HG02938 (cell line): ENCODE results near the gene ZNF766.
A peak's percentile ranks its signal among the peaks of the same experiment; 100 is the strongest.
"Not testable (repeated sequence)": the region's sequence is repeated elsewhere in the genome, so short reads cannot be mapped to it uniquely, and the experiment has no call there.

Experiments
- ATAC-seq: cut with Tn5 transposase; IDR thresholded peaks from one replicate; pipeline ENCODE4 v1.9.1; 2021; ENCODE audit warnings: mild to moderate bottlenecking, moderate library complexity; ENCODE audit not compliant: unreplicated experiment

ZNF766 gene

GRCh38 chr19:52274191-52274590, 4.8 kb downstream of the ZNF766 start:
- ATAC-seq = no peak

DNA sequence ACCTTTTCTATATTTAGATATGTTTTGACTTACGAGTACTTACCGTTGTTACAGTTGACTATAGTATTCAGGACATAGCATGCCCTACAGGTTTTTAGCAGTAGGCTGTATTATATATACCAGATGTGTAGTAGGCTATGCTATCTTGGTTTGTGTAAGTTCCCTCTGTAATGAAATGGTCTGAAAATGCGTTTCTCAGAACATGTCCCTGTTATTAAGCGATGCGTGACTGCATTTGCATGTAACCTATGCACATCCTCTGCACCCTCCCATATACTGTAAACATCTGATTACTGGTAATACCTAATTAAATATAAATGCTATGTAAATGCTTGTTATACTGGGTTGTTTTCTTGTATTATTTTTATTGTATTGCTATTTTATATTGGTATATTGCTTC, 6.6 kb downstream of the ZNF766 start:
- no peak for ATAC-seq

- ATAC-seq = no peak
Observed at GRCh38 chr19:52277471-52277870, 8.1 kb downstream of the ZNF766 start.

GRCh38 chr19:52286256-52286655, 16.9 kb downstream of the ZNF766 start:
- ATAC-seq = no peak

DNA sequence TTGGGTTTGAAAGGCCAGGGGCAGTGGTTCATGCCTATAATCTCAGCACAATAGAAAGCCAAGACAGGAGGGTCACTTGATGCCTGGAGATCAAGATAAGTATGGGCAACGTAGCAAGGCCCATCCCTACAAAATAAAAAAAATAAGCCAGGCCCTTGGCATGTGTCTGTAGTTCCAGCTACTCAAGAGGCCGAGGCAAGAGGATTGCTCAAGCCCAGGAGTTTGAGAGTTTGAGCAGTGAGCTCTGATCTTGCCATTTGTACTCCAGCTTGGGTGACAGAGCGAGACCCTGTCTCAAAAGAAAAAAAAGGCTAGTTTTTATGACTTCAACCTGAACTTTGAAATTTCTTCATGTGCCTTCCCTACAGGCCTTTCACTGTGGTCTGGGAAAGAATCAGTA, 22.4 kb downstream of the ZNF766 start:
- ATAC-seq = no peak

- ATAC-seq = not testable (repeated sequence)
Observed at GRCh38 chr19:52292946-52293345, 23.6 kb downstream of the ZNF766 start.

DNA sequence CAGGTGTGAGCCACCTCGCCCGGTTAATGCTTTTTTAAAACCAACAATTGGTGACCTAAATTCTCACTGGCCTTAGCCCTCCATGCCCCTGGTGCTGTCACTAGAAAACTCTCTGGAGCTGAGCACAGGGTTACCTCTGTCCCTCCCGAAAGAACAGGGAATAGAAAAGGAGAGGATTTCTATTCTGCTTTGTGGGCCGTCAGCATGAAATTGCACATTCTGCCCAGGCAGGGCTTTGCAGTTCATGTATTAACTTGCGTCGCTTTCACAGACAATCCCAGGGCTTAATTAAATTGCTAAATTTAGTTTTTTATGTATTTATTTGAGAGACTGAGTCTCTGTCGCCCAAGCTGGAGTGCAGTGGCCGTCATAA, 27.0 kb downstream of the ZNF766 start:
- no peak for ATAC-seq

DNA sequence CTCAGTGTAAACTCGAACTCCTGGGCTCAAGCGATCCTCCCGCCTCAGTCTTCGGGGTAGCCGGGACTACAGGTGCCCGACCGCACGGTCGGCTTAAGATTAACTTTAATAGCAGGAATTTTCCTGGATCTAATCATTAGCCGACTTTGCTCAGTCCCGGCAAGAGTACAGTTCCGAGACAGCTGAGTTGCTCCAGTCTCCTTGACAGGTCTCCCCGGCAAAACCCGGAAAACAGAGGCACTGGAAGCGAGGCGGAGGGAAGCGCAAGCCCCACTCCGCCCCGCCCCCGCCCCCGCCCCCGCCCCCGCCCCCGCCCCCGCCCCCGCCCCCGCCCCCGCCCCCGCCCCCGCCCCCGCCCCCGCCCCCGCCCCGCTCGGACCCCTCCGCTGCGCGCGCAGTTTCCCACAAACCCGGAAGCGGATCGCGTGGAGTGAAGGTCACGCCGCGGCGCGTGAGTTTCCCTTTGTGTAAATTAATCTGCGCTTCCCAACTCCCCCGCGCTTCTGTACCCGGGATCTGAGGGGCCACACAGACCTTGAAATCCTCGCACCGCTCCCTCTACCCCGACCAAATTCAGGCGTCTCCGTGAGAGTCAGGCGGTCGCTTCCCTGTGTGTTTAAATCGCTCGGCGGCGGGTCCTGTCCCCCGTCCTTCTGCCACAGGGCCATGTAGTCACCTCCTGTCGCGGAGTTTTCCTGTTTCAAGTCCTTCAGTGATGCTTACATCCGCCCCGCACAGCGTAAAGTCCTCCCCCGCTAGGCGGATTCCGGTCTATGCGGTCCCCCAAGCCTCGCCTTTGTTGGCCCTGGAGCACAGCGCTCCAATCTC, 27.6 kb downstream of the ZNF766 start, which contains the start of gene ZNF480:
TSS of gene ZNF480 (plus strand) at position 397 of the 828 bp plus-strand sequence. CDS start 3,244 bp downstream, outside the sequence.
- ATAC-seq = peak; percentile 73

DNA sequence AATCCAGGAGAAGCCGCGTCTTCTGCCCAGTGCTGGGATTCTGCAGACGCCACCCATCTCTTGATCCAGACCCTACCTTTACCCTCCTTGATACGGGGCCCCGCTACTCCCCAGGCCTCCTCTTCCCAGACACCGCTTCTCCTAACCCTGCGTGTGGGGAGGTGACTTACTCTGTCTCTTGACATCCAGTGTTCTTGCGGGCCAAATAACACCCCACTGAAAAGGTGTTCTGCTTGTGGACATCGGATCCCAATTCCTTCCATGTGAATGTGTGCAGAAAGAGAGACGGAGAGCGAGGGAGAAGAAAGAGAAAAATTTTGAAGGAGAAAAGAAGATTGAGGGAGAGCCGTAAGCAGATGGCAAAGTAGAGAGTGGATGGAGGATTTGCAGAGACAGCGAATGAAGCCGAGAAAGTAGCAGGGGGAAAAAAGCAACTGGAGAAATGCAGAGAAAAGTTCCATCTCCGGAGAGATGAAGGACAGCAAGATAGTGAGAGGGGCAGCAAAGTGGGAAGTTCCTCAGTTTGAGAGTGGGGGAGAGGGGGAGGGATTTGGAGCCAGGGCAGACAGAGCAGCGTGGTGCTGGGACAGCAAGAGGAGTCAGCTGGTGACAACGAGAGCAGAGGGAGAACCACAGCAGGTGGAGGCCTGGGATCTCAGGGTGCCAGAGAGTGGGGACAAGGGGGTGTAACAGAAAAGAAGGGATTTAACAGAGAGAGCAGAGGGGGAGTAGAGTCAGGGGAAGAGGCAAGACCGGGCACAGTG, 28.4 kb downstream of the ZNF766 start:
- ATAC-seq = no peak

- ATAC-seq = no peak
Observed at GRCh38 chr19:52307275-52307674, 37.9 kb downstream of the ZNF766 start.

DNA sequence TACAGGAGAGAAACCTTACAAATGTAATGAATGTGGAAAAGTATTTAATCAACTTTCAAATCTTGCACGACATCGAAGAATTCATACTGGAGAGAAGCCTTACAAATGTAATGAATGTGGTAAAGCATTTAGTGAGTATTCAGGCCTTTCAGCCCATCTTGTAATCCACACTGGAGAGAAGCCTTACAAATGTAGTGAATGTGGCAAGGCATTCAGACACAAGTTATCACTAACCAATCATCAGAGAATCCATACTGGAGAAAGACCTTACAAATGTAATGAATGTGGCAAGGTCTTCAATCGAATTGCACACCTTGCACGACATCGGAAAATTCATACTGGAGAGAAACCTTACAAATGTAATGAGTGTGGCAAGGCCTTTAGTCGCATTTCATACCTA, 53.0 kb downstream of the ZNF766 start:
- no peak for ATAC-seq

DNA sequence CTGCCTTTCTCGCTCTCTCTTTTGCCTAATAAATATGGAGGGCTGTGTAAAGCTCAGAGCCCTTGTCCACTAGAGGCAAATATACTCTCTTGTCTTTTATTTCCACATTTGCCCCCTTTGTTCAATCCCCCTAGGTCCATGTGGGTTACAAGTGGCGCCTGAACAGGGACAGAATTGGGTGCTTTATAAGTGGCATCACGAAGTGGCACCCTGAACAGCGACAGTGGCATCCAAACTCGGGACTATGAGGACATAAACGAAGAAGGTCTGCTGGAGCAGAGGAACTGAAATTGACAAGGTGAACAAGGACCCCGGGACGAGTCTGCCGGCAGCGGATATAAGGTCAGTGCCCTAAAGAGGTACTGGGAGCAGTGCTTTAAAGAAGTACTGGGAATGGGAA, 62.4 kb downstream of the ZNF766 start:
- ATAC-seq = no peak

DNA sequence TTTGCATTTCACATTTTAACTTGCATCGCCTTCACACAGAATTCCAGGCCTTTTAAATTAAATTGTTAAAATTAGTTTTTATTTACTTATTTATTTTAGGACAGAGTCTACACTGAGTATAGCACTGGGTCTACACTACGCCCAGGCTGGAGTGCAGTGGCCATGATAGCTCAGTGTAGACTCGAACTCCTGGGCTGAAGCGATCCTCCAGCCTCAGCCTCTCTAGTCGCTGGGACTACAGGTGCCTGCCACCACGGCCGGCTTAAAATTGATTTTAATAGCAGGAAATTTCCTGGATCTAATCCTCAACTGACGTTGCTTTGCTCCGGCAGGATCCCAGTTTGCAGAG, 66.4 kb downstream of the ZNF766 start:
- peak; percentile 13 for ATAC-seq

DNA sequence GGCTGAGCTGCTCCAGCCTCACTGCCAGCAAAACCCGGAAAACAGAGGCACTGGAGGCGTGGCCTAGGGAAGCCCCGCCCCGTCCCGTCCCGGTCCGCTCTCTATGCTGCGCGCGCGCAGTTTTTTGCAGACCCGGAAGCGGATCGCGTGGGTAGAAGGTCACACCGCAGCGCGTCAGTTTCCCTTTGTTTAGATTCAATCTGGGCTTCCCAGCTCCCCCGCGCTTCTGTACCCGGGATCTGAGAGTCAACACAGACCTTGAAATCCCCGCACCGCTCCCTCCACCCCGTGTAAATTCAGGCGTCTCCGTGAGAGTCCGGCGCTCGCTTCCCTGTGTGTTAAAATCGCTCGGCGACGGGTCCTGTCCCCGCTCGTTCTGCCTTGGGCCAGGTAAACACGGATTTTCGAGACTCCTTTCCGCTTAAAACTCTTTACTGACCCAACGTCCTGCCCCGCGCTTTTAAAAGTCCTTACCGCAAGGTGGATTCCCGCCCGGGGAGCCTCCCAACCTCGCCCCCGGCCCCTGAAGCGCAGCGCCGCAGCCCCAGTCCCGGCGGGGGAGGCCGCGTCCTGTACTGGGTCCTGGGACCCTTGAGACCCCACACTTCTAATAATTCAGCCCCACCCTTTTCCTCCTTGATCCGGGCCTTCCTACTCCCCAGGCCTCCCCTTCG, 66.9 kb downstream of the ZNF766 start, which contains the start of gene ZNF610:
TSS of gene ZNF610 (plus strand) at position 127 of the 674 bp plus-strand sequence. CDS start 12,930 bp downstream, outside the sequence.
- ATAC-seq = peak; percentile 72

DNA sequence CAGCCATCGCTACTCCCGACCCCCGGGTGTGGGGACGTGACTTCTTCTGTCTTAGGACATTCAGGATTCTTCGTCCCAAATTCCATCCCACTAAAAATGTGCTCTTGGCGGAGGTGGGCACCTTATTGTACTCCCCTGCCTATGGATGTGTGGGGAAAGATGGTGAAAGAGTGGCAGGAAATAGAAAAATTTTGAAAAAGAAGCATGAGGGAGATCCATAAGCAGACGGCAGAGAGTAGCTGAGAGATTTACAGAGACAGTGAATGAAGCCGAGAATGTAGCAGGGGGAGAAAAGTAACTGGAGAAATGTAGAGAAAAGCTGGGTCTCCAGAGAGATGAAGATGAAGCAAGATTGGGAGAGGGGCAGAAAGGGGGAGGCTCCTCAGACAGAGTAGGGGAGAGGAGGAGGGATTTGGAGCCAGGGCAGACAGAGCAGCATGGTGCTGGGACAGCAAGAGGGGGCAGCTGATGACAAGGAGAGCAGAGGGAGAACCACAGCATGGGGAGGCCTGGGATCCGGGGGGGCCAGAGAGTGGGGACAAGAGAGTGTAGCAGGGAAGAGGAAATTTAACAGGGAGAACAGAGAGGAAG, 67.5 kb downstream of the ZNF766 start:
- no peak for ATAC-seq

- not testable (repeated sequence) for ATAC-seq
Observed at GRCh38 chr19:52339022-52339421, 69.6 kb downstream of the ZNF766 start.

DNA sequence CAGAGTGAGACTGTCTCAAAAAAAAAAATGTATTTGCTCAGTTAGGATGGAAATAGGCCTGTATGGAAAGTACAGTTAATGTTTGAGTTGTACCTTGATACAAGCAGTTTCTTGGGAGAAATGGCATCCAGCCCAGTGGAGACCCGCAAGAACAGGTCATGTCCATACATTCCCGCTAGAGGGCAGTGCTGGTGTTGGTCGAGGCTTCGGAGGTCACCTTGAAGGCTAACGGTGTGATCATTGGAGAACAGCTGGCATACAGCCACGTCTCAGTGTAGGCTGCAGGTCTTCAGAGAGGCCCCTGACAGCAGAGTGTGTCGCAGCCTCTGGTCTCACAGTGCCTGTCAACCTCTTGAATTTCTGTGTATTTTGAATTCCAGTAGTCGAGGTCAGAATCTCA, 74.2 kb downstream of the ZNF766 start:
- no peak for ATAC-seq

DNA sequence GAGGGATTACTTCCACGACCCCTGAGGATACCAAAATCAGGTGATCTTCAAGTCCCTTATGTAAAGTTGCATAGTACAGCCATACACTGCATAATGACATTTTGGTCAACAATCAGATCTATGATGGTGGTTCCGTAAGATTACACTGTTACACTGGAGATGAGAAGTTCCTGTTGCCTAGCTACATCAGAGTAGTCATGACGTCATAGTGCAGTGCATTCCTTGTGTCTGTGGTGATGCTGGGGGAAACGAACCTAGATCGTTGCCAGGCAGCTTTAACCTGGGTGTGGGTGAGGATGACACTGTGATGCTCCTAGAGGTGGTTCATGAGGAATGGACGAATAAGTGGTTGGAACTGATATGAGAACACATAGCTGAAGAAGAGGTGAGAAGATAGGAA, 75.8 kb downstream of the ZNF766 start:
- ATAC-seq = no peak
